ENCODE data around the gene NFIC.

Gene NFIC

DNA sequence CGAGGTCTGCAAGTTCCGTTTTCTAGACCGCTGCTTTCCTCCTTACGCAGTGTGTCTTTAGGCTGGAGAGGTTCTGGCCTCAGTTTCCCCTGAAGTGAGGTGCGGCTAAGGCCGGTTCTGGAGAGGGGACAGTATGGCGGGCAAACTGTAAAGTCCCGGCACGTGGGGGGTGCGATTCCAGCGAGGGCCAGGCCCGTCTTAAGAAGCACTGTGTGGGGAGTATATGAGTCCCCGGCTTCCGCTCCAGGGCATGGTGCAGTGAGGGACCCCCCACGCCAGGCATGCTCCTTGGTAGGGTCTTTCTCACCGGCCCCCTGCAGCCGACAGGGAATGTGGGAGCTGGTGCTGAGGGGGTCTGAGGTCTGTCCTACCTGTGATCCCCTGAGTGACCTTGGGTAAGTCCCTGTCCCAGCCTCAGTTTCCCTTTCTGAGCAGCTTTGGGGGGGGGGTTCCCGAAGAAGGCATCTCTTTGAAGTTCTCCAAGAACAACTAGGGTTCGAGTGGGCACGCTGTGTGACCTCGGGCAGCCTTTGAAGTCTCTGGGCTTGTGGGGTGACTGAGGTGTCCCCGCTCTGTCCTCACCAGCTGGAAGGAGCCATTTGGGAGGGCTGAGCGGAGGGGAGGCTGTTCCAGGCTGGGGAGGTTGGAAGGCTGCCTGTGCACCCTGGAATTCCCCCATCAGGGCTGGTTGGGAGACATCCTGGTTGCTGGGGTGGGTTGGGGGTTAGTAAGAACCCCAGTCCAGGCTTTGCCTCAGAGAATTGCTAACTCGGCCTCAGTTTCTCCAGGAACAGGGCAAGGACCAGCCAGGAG is 1.5 kb downstream of the NFIC start:
- Histone ChIP-seq H3K9ac (ENCODE audit: low read length) (no peak overlapping the region), H2AFZ (ENCODE audit: low read length) (no peak overlapping the region), H3K9me3 (ENCODE audit: low read length) (no peaks in the 10 kb centered on the region), H4K20me1 (ENCODE audit: insufficient read depth, low read length) (no peaks in the 10 kb centered on the region), H3K4me3 (ENCODE audit: low read depth, low read length, poor library complexity, severe bottlenecking) (no peak overlapping the region), H3K9me2 (ENCODE audit: low read depth, low read length) (no peaks in the 10 kb centered on the region), H3K27me3 (ENCODE audit: insufficient read depth, low read length) (no peaks in the 10 kb centered on the region), H3K4me1 (ENCODE audit: insufficient read depth, low read length, severe bottlenecking) (no peaks in the 10 kb centered on the region), H3K36me3 (ENCODE audit: insufficient read depth, low read length) (no peaks in the 10 kb centered on the region), H3F3A (ENCODE audit: insufficient read depth, low read length) (no peaks in the 10 kb centered on the region), H3K27ac (ENCODE audit: low read depth, low read length, poor library complexity, severe bottlenecking) (no peak overlapping the region), H3K4me2 (ENCODE audit: low read length) (no peak overlapping the region), H3K79me2 (ENCODE audit: insufficient read depth, low read length) (no peaks in the 10 kb centered on the region)
- no peak for TF ChIP-seq EZH2 (IDR thresholded peaks at IDR 0.05; ENCODE audit: borderline replicate concordance, low read length)
- TF ChIP-seq, protein P1, sequence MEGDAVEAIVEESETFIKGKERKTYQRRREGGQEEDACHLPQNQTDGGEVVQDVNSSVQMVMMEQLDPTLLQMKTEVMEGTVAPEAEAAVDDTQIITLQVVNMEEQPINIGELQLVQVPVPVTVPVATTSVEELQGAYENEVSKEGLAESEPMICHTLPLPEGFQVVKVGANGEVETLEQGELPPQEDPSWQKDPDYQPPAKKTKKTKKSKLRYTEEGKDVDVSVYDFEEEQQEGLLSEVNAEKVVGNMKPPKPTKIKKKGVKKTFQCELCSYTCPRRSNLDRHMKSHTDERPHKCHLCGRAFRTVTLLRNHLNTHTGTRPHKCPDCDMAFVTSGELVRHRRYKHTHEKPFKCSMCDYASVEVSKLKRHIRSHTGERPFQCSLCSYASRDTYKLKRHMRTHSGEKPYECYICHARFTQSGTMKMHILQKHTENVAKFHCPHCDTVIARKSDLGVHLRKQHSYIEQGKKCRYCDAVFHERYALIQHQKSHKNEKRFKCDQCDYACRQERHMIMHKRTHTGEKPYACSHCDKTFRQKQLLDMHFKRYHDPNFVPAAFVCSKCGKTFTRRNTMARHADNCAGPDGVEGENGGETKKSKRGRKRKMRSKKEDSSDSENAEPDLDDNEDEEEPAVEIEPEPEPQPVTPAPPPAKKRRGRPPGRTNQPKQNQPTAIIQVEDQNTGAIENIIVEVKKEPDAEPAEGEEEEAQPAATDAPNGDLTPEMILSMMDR (IDR thresholded peaks at IDR 0.05; ENCODE audit: low read length) = no peak

DNA sequence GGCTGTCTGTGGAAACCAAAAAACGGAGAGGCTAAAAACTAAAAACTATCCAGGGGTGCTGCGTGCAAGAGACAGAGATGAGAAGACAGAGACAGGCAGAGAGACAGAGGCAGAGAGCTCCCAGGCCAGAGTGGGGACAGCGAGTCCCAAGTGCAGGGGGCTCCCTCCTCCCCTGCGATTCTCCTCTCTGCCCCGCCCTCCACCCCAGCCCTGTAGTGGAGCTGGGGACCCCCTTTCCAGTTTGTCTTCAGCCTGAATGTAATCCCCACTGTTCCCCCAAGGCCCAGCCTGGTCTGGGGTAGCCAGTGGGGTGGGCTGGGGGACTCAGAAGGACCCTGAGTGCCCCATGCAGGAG is 2.0 kb downstream of the NFIC start:
- H4K20me1 ChIP-seq (ENCODE audit: insufficient read depth, low read length) = no peaks in the 10 kb centered on the region

DNA sequence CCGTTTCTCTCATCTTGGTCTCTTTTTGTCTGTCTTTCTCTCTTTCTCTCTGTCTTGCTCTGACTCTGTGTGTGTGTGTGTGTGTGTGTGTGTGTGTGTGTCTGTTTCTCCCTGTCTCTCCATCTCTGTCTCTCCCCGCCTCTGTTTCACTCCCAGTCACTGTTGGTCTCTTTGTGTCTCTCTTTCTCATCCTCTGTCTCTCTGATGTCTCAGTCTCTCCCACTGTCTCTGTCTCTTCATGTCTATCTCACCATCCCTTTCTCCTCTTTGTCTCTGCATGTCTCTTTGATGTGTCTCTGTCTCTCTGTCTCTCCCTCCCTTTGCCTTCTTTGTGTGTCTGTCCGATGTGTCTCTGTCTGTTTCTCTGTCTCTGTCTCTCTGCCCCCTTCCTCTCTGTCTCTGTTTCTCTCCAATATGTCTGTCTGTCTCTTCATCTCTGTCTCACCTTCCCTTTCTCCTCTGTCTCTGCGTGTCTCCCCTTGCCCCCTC is 2.5 kb downstream of the NFIC start:
- no peak overlapping the region for H2AFZ ChIP-seq (ENCODE audit: low read length)
- H3K79me2 ChIP-seq (ENCODE audit: insufficient read depth, low read length) = no peaks in the 10 kb centered on the region
- H3K4me2 ChIP-seq (ENCODE audit: low read length) = no peak overlapping the region
- no peak overlapping the region for H3K4me3 ChIP-seq (ENCODE audit: low read depth, low read length, poor library complexity, severe bottlenecking)
- H3K9me3 ChIP-seq (ENCODE audit: low read length) = no peaks in the 10 kb centered on the region
- no peaks in the 10 kb centered on the region for H4K20me1 ChIP-seq (ENCODE audit: insufficient read depth, low read length)
- H3K27me3 ChIP-seq (ENCODE audit: insufficient read depth, low read length) = no peaks in the 10 kb centered on the region
- H3K4me1 ChIP-seq (ENCODE audit: insufficient read depth, low read length, severe bottlenecking) = no peaks in the 10 kb centered on the region
- H3K36me3 ChIP-seq (ENCODE audit: insufficient read depth, low read length) = no peaks in the 10 kb centered on the region
- no peak overlapping the region for H3K27ac ChIP-seq (ENCODE audit: low read depth, low read length, poor library complexity, severe bottlenecking)
- TF ChIP-seq, protein P1 (IDR thresholded peaks at IDR 0.05; ENCODE audit: low read length) = no peak
- TF ChIP-seq EZH2 (IDR thresholded peaks at IDR 0.05; ENCODE audit: borderline replicate concordance, low read length) = no peak
- H3K9me2 ChIP-seq (ENCODE audit: low read depth, low read length) = no peaks in the 10 kb centered on the region
- no peak overlapping the region for H3K9ac ChIP-seq (ENCODE audit: low read length)
- H3F3A ChIP-seq (ENCODE audit: insufficient read depth, low read length) = no peaks in the 10 kb centered on the region

More for the DNA sequence above, 2.0 kb downstream of the NFIC start:
- no peak overlapping the region for H3K27ac ChIP-seq (ENCODE audit: low read depth, low read length, poor library complexity, severe bottlenecking)
- H3K27me3 ChIP-seq (ENCODE audit: insufficient read depth, low read length) = no peaks in the 10 kb centered on the region
- H3K9me3 ChIP-seq (ENCODE audit: low read length) = no peaks in the 10 kb centered on the region
- H3K9ac ChIP-seq (ENCODE audit: low read length) = no peak overlapping the region
- TF ChIP-seq, protein P1 (IDR thresholded peaks at IDR 0.05; ENCODE audit: low read length) = no peak
- TF ChIP-seq EZH2 (IDR thresholded peaks at IDR 0.05; ENCODE audit: borderline replicate concordance, low read length) = no peak
- H3K9me2 ChIP-seq (ENCODE audit: low read depth, low read length) = no peaks in the 10 kb centered on the region
- no peak overlapping the region for H2AFZ ChIP-seq (ENCODE audit: low read length)
- no peaks in the 10 kb centered on the region for H3K79me2 ChIP-seq (ENCODE audit: insufficient read depth, low read length)
- H3F3A ChIP-seq (ENCODE audit: insufficient read depth, low read length) = no peaks in the 10 kb centered on the region
- no peaks in the 10 kb centered on the region for H3K36me3 ChIP-seq (ENCODE audit: insufficient read depth, low read length)
- no peak overlapping the region for H3K4me2 ChIP-seq (ENCODE audit: low read length)
- H3K4me3 ChIP-seq (ENCODE audit: low read depth, low read length, poor library complexity, severe bottlenecking) = no peak overlapping the region
- no peaks in the 10 kb centered on the region for H3K4me1 ChIP-seq (ENCODE audit: insufficient read depth, low read length, severe bottlenecking)

All from OCI-LY1 (cell line).